ENCODE data around the gene DPH3. TPM values are rescaled to one million over a fixed set of nuclear protein-coding genes. Genes with fewer than 3 reads are reported as not detected.

The DPH3 gene
- total and polyA plus RNA-seq, 9 of the 15 experiments (the other 6 are each of a cell fraction or from before 2014, with no cell fraction given) = 15.9 to 131 (median 38.7) TPM

DNA sequence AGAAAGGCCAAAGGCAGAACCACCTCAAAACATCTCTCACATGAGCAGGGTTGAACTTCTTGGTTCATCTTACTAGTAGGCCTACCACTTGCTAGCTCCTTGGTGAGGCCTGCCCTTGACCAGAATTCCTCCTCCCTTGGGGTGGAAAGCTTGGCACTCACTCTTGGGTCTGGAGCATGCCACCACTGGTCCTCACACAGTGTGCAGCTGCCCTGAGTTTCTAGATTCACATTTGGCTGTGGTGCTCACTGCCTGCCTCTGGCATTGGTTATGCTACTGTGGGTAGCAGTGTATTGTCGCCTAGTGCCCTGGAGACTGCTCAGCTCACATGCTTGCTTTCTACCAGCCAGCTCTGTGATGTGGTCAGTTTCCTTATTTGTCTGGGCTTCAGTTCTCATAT is 23.9 kb upstream of the DPH3 start:
- FAIRE-seq (no peak), DNase-seq (ENCODE audit: extremely low read depth in 1 of 4, low spot score in 3 of 4) (no peak), ATAC-seq (no peak; the same call in 2 of the 3 replicates)
- H3K9me1 ChIP-seq (ENCODE audit: control insufficient read depth, insufficient read depth, low read length) = no peaks in the 10 kb centered on the region
- in situ Hi-C loops (cut with MboI) (loop anchor here (5.0 kb wide), 1 partner anchor 264 kb away; no protein-coding TSS in a partner anchor), intact Hi-C loops (cut with micrococcal nuclease) (no loop called here)
- peaks cover 2 to 42% of the 10 kb centered on the region in 2 experiments; a peak in 4 of 5 replicates for H3K4me1 ChIP-seq (replicated peaks in 1 of 2; ENCODE audit: control insufficient read depth in 2 of 2, insufficient read depth in 2 of 2, low read length in 2 of 2)
- TF ChIP-seq, protein P1, sequence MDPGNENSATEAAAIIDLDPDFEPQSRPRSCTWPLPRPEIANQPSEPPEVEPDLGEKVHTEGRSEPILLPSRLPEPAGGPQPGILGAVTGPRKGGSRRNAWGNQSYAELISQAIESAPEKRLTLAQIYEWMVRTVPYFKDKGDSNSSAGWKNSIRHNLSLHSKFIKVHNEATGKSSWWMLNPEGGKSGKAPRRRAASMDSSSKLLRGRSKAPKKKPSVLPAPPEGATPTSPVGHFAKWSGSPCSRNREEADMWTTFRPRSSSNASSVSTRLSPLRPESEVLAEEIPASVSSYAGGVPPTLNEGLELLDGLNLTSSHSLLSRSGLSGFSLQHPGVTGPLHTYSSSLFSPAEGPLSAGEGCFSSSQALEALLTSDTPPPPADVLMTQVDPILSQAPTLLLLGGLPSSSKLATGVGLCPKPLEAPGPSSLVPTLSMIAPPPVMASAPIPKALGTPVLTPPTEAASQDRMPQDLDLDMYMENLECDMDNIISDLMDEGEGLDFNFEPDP (CRISPR knock-in tag; IDR thresholded peaks at IDR 0.05) = no peak
- TF ChIP-seq WHSC1 (IDR thresholded peaks at IDR 0.05; ENCODE audit: low read length) = peak; percentile 68
- H2AFZ ChIP-seq (ENCODE audit: low read depth, low read length) = no peak overlapping the region
- ChIA-PET POLR2A (interaction anchor here (0.5 to 1.4 kb wide), 4 partner anchors 10 to 310 kb away, joined by 4 to 7 read pairs (median 4); no protein-coding TSS in a partner anchor), CTCF (ENCODE audit: low intra/inter-chr PET ratio) (interaction anchor here (0.6 kb wide), 1 partner anchor 261 kb away, joined by 3 read pairs; no protein-coding TSS in a partner anchor)
- no peaks in the 10 kb centered on the region for H3K27me3 ChIP-seq (ENCODE audit: control insufficient read depth in 2 of 2, insufficient read depth in 2 of 2, low read length in 2 of 2)
- no TSS peak for BruUV-seq (replicated peaks)
- H3K9ac ChIP-seq (ENCODE audit: insufficient read depth in 1 of 2, low read depth in 2 of 2, low read length in 2 of 2) = peak overlapping the region in 1 of 2 experiments; percentile 14; a peak in 1 of 4 replicates
- no peaks in the 10 kb centered on the region for H4K20me1 ChIP-seq (replicated peaks; ENCODE audit: control insufficient read depth, insufficient read depth, low read length)
- peaks cover 4% of the 10 kb centered on the region for H3K9me3 ChIP-seq (replicated peaks; ENCODE audit: control insufficient read depth, insufficient read depth, low read depth, low read length)
- no peak overlapping the region for H3K4me3 ChIP-seq
- no peak overlapping the region for H3K27ac ChIP-seq (ENCODE audit: extremely low read depth, low read depth, low read length)
- peaks cover 38% of the 10 kb centered on the region for H3K79me2 ChIP-seq (ENCODE audit: control insufficient read depth, insufficient read depth, low read length)
- peaks cover 88% of the 10 kb centered on the region for H3K36me3 ChIP-seq (ENCODE audit: control insufficient read depth, insufficient read depth, low read length)
- 100% methylated on average over 1 of the region's 1 CpG for WGBS (ENCODE audit: insufficient coverage, low coverage, missing lambda C conversion rate)
- H3K4me2 ChIP-seq (ENCODE audit: insufficient read depth, low read length) = no peak overlapping the region

Measured in K562 (cell line).